IMR-90 (cell line): Measurements from ENCODE around the gene LRRTM3. TPM values are rescaled to one million over a fixed set of nuclear protein-coding genes. Genes with fewer than 3 reads are reported as not detected.

ENCODE experiments used
- ATAC-seq: fragments of 200-7000 bp; cut with Tn5 transposase; 2 replicates; pipeline ENCODE4 v1.9.1; 2020; ENCODE audit warnings: low read depth, mild to moderate bottlenecking, moderate library complexity
- BruUV-seq: library from RNA; stranded (reverse); fragments of 400-500 nt; replicated peaks from 2 replicates; lab custom pipeline; 2021; lab: Mats Ljungman, UMichigan
- CTCF ChIA-PET: fragments of 300-600 bp; formaldehyde crosslinking; extraction: SDS; loops from one replicate; lab custom pipeline; 2021; ENCODE audit warnings: antibody characterized with exemption; lab: Yijun Ruan, JAX
- POLR2A ChIA-PET: fragments of 300-600 bp; sonication (Branson Sonifier 250); formaldehyde crosslinking; loops from one replicate; lab custom pipeline; 2022; ENCODE audit warnings: antibody characterized with exemption; ENCODE audit not compliant: unreplicated experiment; lab: Charles Lee
- DNase-seq: peaks from one replicate; pipeline ENCODE4 v3.0.0; 2013
- H2AFZ ChIP-seq: replicated peaks from 2 replicates; pipeline ENCODE3; 2013; ENCODE audit warnings: low read length, mild to moderate bottlenecking; ENCODE audit not compliant: poor library complexity
- H2AK5ac ChIP-seq: 2 replicates; pipeline ENCODE4 v1.6.1; 2013; ENCODE audit warnings: low read depth, low read length, inconsistent platforms
- H2AK9ac ChIP-seq: replicated peaks from 2 replicates; pipeline ENCODE3; 2013; ENCODE audit warnings: mild to moderate bottlenecking, low read depth, low read length, moderate library complexity; ENCODE audit not compliant: poor library complexity
- H2BK120ac ChIP-seq: 2 replicates; pipeline ENCODE4 v1.6.1; 2013; ENCODE audit warnings: low read depth, low read length, inconsistent platforms
- H2BK15ac ChIP-seq: 3 replicates; pipeline ENCODE4 v1.6.1; 2013; ENCODE audit warnings: low read depth, low read length, inconsistent platforms
- H2BK20ac ChIP-seq: 2 replicates; pipeline ENCODE4 v1.6.1; 2013; ENCODE audit warnings: low read depth, mild to moderate bottlenecking, inconsistent platforms, low read length, moderate library complexity
- H2BK5ac ChIP-seq: 2 replicates; pipeline ENCODE4 v1.6.1; 2013; ENCODE audit warnings: mild to moderate bottlenecking, low read depth, low read length, inconsistent platforms; ENCODE audit not compliant: poor library complexity, severe bottlenecking
- H3K14ac ChIP-seq: replicated peaks from 2 replicates; pipeline ENCODE4 v1.6.1; 2013; ENCODE audit warnings: low read depth, low read length, inconsistent platforms
- H3K18ac ChIP-seq: 2 replicates; pipeline ENCODE4 v1.6.1; 2013; ENCODE audit warnings: low read depth, low read length, control low read depth
- H3K23ac ChIP-seq: 2 replicates; pipeline ENCODE4 v1.6.1; 2013; ENCODE audit warnings: low read depth, low read length, inconsistent platforms
- H3K27ac ChIP-seq: 2 replicates; pipeline ENCODE4 v1.5.1; 2013; ENCODE audit warnings: mild to moderate bottlenecking, control low read depth, low read length; ENCODE audit not compliant: insufficient read depth
- H3K27me3 ChIP-seq: 2 replicates; pipeline ENCODE4 v1.6.1; 2013; ENCODE audit warnings: low read length; ENCODE audit not compliant: control insufficient read depth, insufficient read depth
- H3K36me3 ChIP-seq: 2 replicates; pipeline ENCODE4 v1.6.1; 2013; ENCODE audit warnings: low read length, mixed read lengths; ENCODE audit not compliant: control insufficient read depth, insufficient read depth
- H3K4ac ChIP-seq: 2 replicates; pipeline ENCODE4 v1.6.1; 2013; ENCODE audit warnings: low read depth, low read length, inconsistent platforms
- H3K4me1 ChIP-seq: 2 replicates; pipeline ENCODE4 v1.6.1; 2013; ENCODE audit warnings: low read length, mixed read lengths; ENCODE audit not compliant: control insufficient read depth, insufficient read depth
- H3K4me2 ChIP-seq: 2 replicates; pipeline ENCODE4 v1.6.1; 2013; ENCODE audit warnings: low read depth, mild to moderate bottlenecking, control low read depth, low read length, moderate library complexity
- H3K4me3 ChIP-seq: 2 replicates; pipeline ENCODE4 v1.5.1; 2013; ENCODE audit warnings: low read depth, mild to moderate bottlenecking, control low read depth, low read length, moderate library complexity; ENCODE audit not compliant: insufficient read depth
- H3K56ac ChIP-seq: 2 replicates; pipeline ENCODE4 v1.6.1; 2013; ENCODE audit warnings: low read length, inconsistent platforms; ENCODE audit not compliant: insufficient read depth; ENCODE audit errors: extremely low read depth
- H3K79me1 ChIP-seq, 2 experiments: 2 replicates each; pipeline ENCODE4 v1.6.1; 2013; ENCODE audit warnings: low read length in 2 of 2, inconsistent platforms in 1 of 2, low read depth in 1 of 2
- H3K9ac ChIP-seq: 2 replicates; pipeline ENCODE4 v1.6.1; 2013; ENCODE audit warnings: low read depth, low read length, control low read depth
- H3K9me1 ChIP-seq: 2 replicates; pipeline ENCODE4 v1.6.1; 2013; ENCODE audit warnings: low read length, inconsistent platforms; ENCODE audit not compliant: insufficient read depth
- H3K9me3 ChIP-seq: 2 replicates; pipeline ENCODE4 v1.6.1; 2013; ENCODE audit warnings: low read length; ENCODE audit not compliant: control insufficient read depth, insufficient read depth
- H4K20me1 ChIP-seq: 2 replicates; pipeline ENCODE4 v1.6.1; 2013; ENCODE audit warnings: low read length, inconsistent platforms; ENCODE audit not compliant: insufficient read depth
- H4K5ac ChIP-seq: 2 replicates; pipeline ENCODE4 v1.6.1; 2013; ENCODE audit warnings: mild to moderate bottlenecking, low read depth, low read length, control low read depth
- H4K8ac ChIP-seq, 2 experiments: 2 replicates each; pipeline ENCODE4 v1.6.1; 2013; ENCODE audit warnings: low read depth in 2 of 2, low read length in 2 of 2, control low read depth in 1 of 2, inconsistent platforms in 1 of 2
- H4K91ac ChIP-seq: 2 replicates; pipeline ENCODE4 v1.6.1; 2013; ENCODE audit warnings: low read depth, low read length, inconsistent platforms; ENCODE audit not compliant: insufficient read depth
- MAFK ChIP-seq: IDR thresholded peaks from 2 replicates; pipeline ENCODE4 v1.6.1; 2012; ENCODE audit warnings: low read depth, low read length, improper control_type of control experiment
- RAD21 ChIP-seq: IDR thresholded peaks from 2 replicates; pipeline ENCODE4 v1.6.1; 2012; ENCODE audit warnings: low read length, improper control_type of control experiment
- WGBS, 2 experiments: methylation state at CpG; one replicate each; pipeline versions ENCODE4 v1.1.5 to v1.1.7; 2013; ENCODE audit warnings: missing lambda C conversion rate in 2 of 2; ENCODE audit not compliant: insufficient read length in 1 of 2; ENCODE audit errors: extremely low coverage in 2 of 2; 5-methylcytosine and 5-hydroxymethylcytosine counted together
- dilution Hi-C: fragments of 300-500 bp; cut with HindIII; formaldehyde crosslinking; loops from one replicate; pipeline ENCODE4 v1.14.3; 2018; ENCODE audit warnings: low sequenced_read_pairs; ENCODE audit not compliant: unreplicated experiment
- in situ Hi-C: fragments of 300-500 bp; cut with MboI; formaldehyde crosslinking; loops from 3 replicates; pipeline ENCODE4 v1.14.3; 2019; ENCODE audit warnings: low sequenced_read_pairs, inconsistent platforms, mixed read lengths
- intact Hi-C: fragments of 100-400 bp; cut with micrococcal nuclease; formaldehyde crosslinking; loops from 2 replicates; pipeline ENCODE4 v1.10.0; 2022
- polyA plus RNA-seq, 3 experiments: library from polyadenylated mRNA; depleted of rRNA; stranded (reverse); fragments of >200 nt; gene quantifications; 2 replicates each; pipeline ENCODE4 v1.2.3, GENCODE V29; 2012; ENCODE audit warnings: low replicate concordance in 1 of 3
- total RNA-seq: library from RNA; depleted of rRNA; stranded (reverse); fragments of >200 nt; gene quantifications from 2 replicates; pipeline ENCODE4 v1.2.3, GENCODE V29; 2012

The LRRTM3 gene
- total and polyA plus RNA-seq, 2 of the 4 experiments (the other 2 are of a cell fraction) = under 0.01 TPM; not detected in 1

DNA sequence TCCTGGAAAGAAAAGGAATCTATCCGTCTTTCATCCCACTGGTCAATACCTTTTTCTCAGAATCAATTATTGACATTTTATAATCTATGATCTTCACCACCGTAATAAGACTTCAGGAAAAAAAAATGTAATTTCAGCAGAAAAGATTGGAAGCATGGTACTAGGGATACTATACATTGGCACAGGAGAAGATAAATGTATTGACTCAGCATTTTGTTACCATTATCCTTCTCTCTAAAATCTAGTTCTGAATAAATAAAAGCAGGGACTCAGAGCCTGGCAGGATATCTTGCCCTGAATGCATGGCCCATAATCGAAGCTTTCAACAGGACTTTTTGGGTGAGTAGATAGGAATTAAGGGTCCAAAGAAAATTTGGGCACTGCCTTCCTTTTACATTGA is 120.7 kb downstream of the LRRTM3 start:
- Histone ChIP-seq H3K14ac (no peak overlapping the region), H3K56ac (no peak overlapping the region), H4K5ac (no peak overlapping the region), H2BK5ac (no peak overlapping the region), H3K18ac (no peak overlapping the region), H3K9me3 (no peaks in the 10 kb centered on the region), H3K36me3 (no peaks in the 10 kb centered on the region), H3K79me1 (no peaks in the 10 kb centered on the region), H3K9ac (no peak overlapping the region), H3K27ac (no peak overlapping the region), H2BK20ac (no peak overlapping the region), H3K4me1 (no peaks in the 10 kb centered on the region), H3K27me3 (no peaks in the 10 kb centered on the region), H2AK5ac (no peak overlapping the region), H4K91ac (no peak overlapping the region), H3K4me3 (no peak overlapping the region), H3K4ac (no peak overlapping the region), H2BK120ac (no peak overlapping the region), H2BK15ac (no peak overlapping the region), H3K23ac (no peak overlapping the region), H3K9me1 (no peaks in the 10 kb centered on the region), H4K20me1 (no peaks in the 10 kb centered on the region), H2AFZ (no peak overlapping the region), H3K4me2 (no peak overlapping the region), H4K8ac (no peak overlapping the region), H2AK9ac (no peak overlapping the region)
- in situ Hi-C loops (no loop called here), intact Hi-C loops (no loop called here), dilution Hi-C loops (no loop called here)
- no TSS peak for BruUV-seq
- DNase-seq = no peak
- no CpG with 5 or more reads among the region's 3 CpGs for WGBS, 2 experiments
- no peak for ATAC-seq
- ChIA-PET POLR2A (no interaction called here), CTCF (no interaction called here)
- peak; percentile 79 for TF ChIP-seq MAFK
- TF ChIP-seq RAD21 = no peak
